ENCODE results near the gene PRC1. TPM values are rescaled to one million over a fixed set of nuclear protein-coding genes. Genes with fewer than 3 reads are reported as not detected.
A peak's percentile ranks its signal among the peaks of the same experiment; 100 is the strongest.

Gene PRC1
- total RNA-seq, 1 donor from 2014 or later = 19.5 TPM

DNA sequence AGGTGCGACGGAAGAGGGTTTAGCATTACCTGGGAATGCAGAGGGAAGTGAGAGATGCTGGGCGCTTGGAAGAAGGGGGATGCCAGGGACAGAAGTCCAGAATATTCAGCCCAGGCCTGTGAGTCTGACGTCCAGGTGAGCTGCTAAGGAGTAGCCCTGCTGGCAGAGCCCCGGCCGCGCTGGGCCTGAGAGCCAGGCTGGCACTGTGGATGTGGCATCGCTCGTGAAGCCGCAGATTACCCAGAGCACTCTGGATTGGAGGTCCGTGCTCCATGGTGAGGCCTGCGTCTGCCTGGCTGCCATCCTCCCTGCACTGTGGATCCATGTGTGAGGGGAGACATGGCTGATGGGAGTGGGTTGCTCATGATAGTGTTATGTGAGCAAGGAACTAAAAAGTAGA is 76.8 kb downstream of the PRC1 start:
- no peak for DNase-seq (ENCODE audit: low spot score)
- TF ChIP-seq, protein P1, sequence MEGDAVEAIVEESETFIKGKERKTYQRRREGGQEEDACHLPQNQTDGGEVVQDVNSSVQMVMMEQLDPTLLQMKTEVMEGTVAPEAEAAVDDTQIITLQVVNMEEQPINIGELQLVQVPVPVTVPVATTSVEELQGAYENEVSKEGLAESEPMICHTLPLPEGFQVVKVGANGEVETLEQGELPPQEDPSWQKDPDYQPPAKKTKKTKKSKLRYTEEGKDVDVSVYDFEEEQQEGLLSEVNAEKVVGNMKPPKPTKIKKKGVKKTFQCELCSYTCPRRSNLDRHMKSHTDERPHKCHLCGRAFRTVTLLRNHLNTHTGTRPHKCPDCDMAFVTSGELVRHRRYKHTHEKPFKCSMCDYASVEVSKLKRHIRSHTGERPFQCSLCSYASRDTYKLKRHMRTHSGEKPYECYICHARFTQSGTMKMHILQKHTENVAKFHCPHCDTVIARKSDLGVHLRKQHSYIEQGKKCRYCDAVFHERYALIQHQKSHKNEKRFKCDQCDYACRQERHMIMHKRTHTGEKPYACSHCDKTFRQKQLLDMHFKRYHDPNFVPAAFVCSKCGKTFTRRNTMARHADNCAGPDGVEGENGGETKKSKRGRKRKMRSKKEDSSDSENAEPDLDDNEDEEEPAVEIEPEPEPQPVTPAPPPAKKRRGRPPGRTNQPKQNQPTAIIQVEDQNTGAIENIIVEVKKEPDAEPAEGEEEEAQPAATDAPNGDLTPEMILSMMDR (IDR thresholded peaks at IDR 0.05; ENCODE audit: unreplicated experiment) = no peak
- H3K27ac Mint-ChIP-seq (ENCODE audit: unreplicated experiment) = no peak overlapping the region
- H3K4me1 Mint-ChIP-seq (ENCODE audit: unreplicated experiment) = no peaks in the 10 kb centered on the region
- peak overlapping the region; percentile 13 for H3K4me3 Mint-ChIP-seq (ENCODE audit: unreplicated experiment)
- H3K36me3 Mint-ChIP-seq (ENCODE audit: low read depth, unreplicated experiment) = peaks cover 66% of the 10 kb centered on the region
- peaks cover 12% of the 10 kb centered on the region for H3K27me3 Mint-ChIP-seq (ENCODE audit: unreplicated experiment)
- no peaks in the 10 kb centered on the region for H3K9me3 Mint-ChIP-seq (ENCODE audit: unreplicated experiment)

DNA sequence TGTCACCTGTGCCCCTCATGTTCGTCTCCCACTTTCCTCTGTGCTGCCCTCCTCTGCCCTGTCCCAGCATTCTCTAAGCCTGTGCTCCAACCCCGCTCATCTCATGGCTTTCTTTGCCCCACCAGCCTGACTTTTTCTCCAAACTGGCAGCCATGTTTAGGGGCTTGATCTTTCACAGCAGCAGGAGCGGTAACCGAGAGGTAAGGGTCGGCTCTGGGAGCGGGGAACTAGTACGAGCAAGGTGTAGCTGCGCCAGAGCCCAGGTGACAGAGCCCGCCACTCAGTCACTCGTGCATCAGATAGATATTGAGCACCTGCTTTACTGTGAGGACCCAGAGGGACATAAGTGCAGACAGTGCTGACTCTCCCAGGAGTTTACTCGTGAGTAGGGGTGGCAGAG is 77.9 kb downstream of the PRC1 start:
- Mint-ChIP-seq H3K27me3 (ENCODE audit: unreplicated experiment) (peaks cover 9% of the 10 kb centered on the region), H3K4me3 (ENCODE audit: unreplicated experiment) (no peak overlapping the region), H3K9me3 (ENCODE audit: unreplicated experiment) (no peaks in the 10 kb centered on the region), H3K27ac (ENCODE audit: unreplicated experiment) (no peak overlapping the region), H3K4me1 (ENCODE audit: unreplicated experiment) (no peaks in the 10 kb centered on the region), H3K36me3 (ENCODE audit: low read depth, unreplicated experiment) (peaks cover 62% of the 10 kb centered on the region)
- no peak for DNase-seq (ENCODE audit: low spot score)
- TF ChIP-seq, protein P1 (IDR thresholded peaks at IDR 0.05; ENCODE audit: unreplicated experiment) = no peak

Other genes with a start within 250 kb of the PRC1 start
- gene FURIN, start 125.9 kb downstream of the PRC1 start, total RNA-seq (ENCODE audit: unreplicated experiment) = 143 TPM
- gene FES, start 110.0 kb downstream of the PRC1 start, total RNA-seq (ENCODE audit: unreplicated experiment) = 56.3 TPM
- gene MAN2A2, start 91.2 kb downstream of the PRC1 start, total RNA-seq (ENCODE audit: unreplicated experiment) = 72.2 TPM
- 14.5 TPM for gene HDDC3, start 62.0 kb downstream of the PRC1 start, total RNA-seq (ENCODE audit: unreplicated experiment)
- 102 TPM for gene UNC45A, start 59.2 kb downstream of the PRC1 start, total RNA-seq (ENCODE audit: unreplicated experiment)
- gene RCCD1, start 39.7 kb downstream of the PRC1 start, total RNA-seq (ENCODE audit: unreplicated experiment) = 5.2 TPM
- gene VPS33B, start 28.1 kb upstream of the PRC1 start, total RNA-seq (ENCODE audit: unreplicated experiment) = 16.0 TPM
- gene SV2B, start 105.7 kb upstream of the PRC1 start, total RNA-seq (ENCODE audit: unreplicated experiment) = 0.26 TPM